HepG2 (cell line): ENCODE measurements around the gene PLCG1. TPM values are rescaled to one million over a fixed set of nuclear protein-coding genes. Genes with fewer than 3 reads are reported as not detected.
A peak's percentile ranks its signal among the peaks of the same experiment; 100 is the strongest.

Experiments
- CEBPG ChIP-seq: IDR thresholded peaks from 2 replicates; pipeline ENCODE4 v1.6.1; 2016
- DNMT1 ChIP-seq: sonication (generic); formaldehyde crosslinking; IDR thresholded peaks from 2 replicates; pipeline ENCODE4 v1.5.1; 2020; ENCODE audit warnings: mild to moderate bottlenecking, missing genetic modification reagents
- ERF ChIP-seq: IDR thresholded peaks from 2 replicates; pipeline ENCODE4 v1.6.1; 2018; ENCODE audit warnings: missing biosample characterization, missing genetic modification reagents
- KDM6A ChIP-seq: IDR thresholded peaks from 2 replicates; pipeline ENCODE4 v1.6.1; 2016; ENCODE audit warnings: low read depth
- ONECUT2 ChIP-seq: sonication (generic); formaldehyde crosslinking; IDR thresholded peaks from 2 replicates; pipeline ENCODE4 v1.4.0; 2020; ENCODE audit warnings: missing genetic modification reagents
- SPEN ChIP-seq: sonication (generic); formaldehyde crosslinking; IDR thresholded peaks from 2 replicates; pipeline ENCODE4 v1.5.1; 2020; ENCODE audit warnings: low read depth, mild to moderate bottlenecking, missing genetic modification reagents
- ZNF792 ChIP-seq: IDR thresholded peaks from 2 replicates; pipeline ENCODE4 v1.6.1; 2016
- polyA plus RNA-seq, 8 experiments: library from polyadenylated mRNA; depleted of rRNA in 3 of 8; stranded (reverse) in 7 of 8; unstranded in 1 of 8; fragments of >200 nt; fragmentation: Illumina TruSeq in 4 of 8; extraction: Trizol in 4 of 8; gene quantifications; 2 replicates each; pipeline versions ENCODE4 v1.2.1 to v1.2.3, GENCODE V29; 2011 to 2016; ENCODE audit warnings: low read depth in 4 of 8, missing spikeins in 1 of 8, mixed read lengths in 1 of 8; ENCODE audit not compliant: insufficient read depth in 1 of 8
- total RNA-seq, 5 experiments: library from RNA; depleted of rRNA; stranded (reverse); fragments of >200 nt; fragmentation: Illumina TruSeq; extraction: Trizol; gene quantifications; 2 replicates each; pipeline ENCODE4 v1.2.3, GENCODE V29; 2016; ENCODE audit warnings: low read depth in 1 of 5
- TF ChIP-seq, protein P1 (sequence below): sonication (generic); formaldehyde crosslinking; IDR thresholded peaks from 2 replicates; pipeline ENCODE4 v1.8.1; 2023; ENCODE audit warnings: mild to moderate bottlenecking, inconsistent platforms, moderate library complexity, missing genetic modification reagents, borderline replicate concordance
- TF ChIP-seq, protein P2 (sequence below): sonication (generic); formaldehyde crosslinking; IDR thresholded peaks from 2 replicates; pipeline ENCODE4 v1.5.1; 2020; ENCODE audit warnings: missing genetic modification reagents, mild to moderate bottlenecking, borderline replicate concordance
- TF ChIP-seq, protein P3 (sequence below): sonication (generic); formaldehyde crosslinking; IDR thresholded peaks from 2 replicates; pipeline ENCODE4 v1.4.0; 2020; ENCODE audit warnings: mild to moderate bottlenecking, missing genetic modification reagents
- TF ChIP-seq, protein P4 (sequence below): sonication (generic); formaldehyde crosslinking; IDR thresholded peaks from 2 replicates; pipeline ENCODE4 v1.9.0; 2021; ENCODE audit warnings: missing genetic modification reagents, borderline replicate concordance
- TF ChIP-seq, protein P5 (sequence below): sonication (generic); formaldehyde crosslinking; IDR thresholded peaks from 2 replicates; pipeline ENCODE4 v1.4.0; 2020; ENCODE audit warnings: missing genetic modification reagents

Gene PLCG1
- total and polyA plus RNA-seq, 2 of the 13 experiments (the other 11 are each of a cell fraction or from before 2014, with no cell fraction given) = 85.3 to 158 TPM

DNA sequence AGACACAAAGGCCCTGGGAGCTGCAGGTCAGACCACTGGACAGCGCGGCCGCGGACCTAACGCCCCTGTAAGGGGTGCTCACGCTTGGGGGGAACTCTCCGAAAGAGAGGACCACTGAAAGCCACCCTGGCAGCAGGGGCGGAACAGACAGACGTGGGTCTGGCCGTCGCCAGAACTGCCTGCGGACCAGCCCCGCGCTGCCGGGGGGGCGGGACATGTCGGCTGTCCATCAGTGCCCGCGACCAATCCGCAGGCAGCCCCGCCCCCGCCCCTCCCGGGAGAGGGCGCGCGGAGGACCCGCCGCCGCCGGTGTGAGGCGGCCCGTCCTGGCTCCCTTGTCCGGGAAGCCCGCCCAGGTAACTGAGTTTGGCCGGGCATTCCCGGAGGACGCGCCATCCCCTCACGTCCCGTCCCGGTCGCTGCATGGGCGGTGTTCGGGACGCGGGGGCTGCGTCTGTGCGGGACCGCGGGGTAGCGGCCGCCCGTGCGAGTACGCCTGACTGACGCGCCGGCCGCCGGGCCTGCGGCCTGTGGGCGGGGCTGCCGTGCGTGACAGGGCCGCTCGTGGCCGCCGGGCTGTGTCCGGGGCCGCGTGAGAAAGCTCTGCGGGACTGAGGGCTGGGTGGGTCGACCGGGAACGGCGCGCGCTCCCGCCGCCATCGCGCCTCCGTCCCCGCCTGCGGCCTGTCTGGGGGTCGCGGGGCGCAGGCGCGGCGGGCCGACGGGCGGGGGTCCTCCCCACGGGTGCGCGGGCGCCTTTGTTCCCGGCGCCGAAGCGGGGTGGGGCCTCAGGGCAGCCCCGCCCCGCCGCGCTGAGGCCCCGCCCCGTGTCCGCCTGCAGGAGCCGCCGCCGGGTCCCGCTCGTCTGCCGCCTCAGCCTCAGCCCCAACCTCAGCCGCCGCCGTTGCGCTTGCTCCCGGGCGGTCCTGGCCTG lies at the start of gene PLCG1 (continued):
- TF ChIP-seq, protein P1, sequence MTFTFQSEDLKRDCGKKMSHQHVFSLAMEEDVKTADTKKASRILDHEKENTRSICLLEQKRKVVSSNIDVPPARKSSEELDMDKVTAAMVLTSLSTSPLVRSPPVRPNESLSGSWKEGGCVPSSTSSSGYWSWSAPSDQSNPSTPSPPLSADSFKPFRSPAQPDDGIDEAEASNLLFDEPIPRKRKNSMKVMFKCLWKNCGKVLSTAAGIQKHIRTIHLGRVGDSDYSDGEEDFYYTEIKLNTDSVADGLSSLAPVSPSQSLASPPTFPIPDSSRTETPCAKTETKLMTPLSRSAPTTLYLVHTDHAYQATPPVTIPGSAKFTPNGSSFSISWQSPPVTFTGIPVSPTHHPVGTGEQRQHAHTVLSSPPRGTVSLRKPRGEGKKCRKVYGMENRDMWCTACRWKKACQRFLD (CRISPR knock-in tag) = peak; percentile 78
- TF ChIP-seq KDM6A (CRISPR knock-in tag) = no peak
- no peak for TF ChIP-seq ONECUT2 (CRISPR knock-in tag)
- peak; percentile 83 for TF ChIP-seq ERF (CRISPR knock-in tag)
- no peak for TF ChIP-seq CEBPG (CRISPR knock-in tag)
- TF ChIP-seq, protein P2, sequence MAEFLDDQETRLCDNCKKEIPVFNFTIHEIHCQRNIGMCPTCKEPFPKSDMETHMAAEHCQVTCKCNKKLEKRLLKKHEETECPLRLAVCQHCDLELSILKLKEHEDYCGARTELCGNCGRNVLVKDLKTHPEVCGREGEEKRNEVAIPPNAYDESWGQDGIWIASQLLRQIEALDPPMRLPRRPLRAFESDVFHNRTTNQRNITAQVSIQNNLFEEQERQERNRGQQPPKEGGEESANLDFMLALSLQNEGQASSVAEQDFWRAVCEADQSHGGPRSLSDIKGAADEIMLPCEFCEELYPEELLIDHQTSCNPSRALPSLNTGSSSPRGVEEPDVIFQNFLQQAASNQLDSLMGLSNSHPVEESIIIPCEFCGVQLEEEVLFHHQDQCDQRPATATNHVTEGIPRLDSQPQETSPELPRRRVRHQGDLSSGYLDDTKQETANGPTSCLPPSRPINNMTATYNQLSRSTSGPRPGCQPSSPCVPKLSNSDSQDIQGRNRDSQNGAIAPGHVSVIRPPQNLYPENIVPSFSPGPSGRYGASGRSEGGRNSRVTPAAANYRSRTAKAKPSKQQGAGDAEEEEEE (CRISPR knock-in tag) = no peak
- TF ChIP-seq, protein P3, sequence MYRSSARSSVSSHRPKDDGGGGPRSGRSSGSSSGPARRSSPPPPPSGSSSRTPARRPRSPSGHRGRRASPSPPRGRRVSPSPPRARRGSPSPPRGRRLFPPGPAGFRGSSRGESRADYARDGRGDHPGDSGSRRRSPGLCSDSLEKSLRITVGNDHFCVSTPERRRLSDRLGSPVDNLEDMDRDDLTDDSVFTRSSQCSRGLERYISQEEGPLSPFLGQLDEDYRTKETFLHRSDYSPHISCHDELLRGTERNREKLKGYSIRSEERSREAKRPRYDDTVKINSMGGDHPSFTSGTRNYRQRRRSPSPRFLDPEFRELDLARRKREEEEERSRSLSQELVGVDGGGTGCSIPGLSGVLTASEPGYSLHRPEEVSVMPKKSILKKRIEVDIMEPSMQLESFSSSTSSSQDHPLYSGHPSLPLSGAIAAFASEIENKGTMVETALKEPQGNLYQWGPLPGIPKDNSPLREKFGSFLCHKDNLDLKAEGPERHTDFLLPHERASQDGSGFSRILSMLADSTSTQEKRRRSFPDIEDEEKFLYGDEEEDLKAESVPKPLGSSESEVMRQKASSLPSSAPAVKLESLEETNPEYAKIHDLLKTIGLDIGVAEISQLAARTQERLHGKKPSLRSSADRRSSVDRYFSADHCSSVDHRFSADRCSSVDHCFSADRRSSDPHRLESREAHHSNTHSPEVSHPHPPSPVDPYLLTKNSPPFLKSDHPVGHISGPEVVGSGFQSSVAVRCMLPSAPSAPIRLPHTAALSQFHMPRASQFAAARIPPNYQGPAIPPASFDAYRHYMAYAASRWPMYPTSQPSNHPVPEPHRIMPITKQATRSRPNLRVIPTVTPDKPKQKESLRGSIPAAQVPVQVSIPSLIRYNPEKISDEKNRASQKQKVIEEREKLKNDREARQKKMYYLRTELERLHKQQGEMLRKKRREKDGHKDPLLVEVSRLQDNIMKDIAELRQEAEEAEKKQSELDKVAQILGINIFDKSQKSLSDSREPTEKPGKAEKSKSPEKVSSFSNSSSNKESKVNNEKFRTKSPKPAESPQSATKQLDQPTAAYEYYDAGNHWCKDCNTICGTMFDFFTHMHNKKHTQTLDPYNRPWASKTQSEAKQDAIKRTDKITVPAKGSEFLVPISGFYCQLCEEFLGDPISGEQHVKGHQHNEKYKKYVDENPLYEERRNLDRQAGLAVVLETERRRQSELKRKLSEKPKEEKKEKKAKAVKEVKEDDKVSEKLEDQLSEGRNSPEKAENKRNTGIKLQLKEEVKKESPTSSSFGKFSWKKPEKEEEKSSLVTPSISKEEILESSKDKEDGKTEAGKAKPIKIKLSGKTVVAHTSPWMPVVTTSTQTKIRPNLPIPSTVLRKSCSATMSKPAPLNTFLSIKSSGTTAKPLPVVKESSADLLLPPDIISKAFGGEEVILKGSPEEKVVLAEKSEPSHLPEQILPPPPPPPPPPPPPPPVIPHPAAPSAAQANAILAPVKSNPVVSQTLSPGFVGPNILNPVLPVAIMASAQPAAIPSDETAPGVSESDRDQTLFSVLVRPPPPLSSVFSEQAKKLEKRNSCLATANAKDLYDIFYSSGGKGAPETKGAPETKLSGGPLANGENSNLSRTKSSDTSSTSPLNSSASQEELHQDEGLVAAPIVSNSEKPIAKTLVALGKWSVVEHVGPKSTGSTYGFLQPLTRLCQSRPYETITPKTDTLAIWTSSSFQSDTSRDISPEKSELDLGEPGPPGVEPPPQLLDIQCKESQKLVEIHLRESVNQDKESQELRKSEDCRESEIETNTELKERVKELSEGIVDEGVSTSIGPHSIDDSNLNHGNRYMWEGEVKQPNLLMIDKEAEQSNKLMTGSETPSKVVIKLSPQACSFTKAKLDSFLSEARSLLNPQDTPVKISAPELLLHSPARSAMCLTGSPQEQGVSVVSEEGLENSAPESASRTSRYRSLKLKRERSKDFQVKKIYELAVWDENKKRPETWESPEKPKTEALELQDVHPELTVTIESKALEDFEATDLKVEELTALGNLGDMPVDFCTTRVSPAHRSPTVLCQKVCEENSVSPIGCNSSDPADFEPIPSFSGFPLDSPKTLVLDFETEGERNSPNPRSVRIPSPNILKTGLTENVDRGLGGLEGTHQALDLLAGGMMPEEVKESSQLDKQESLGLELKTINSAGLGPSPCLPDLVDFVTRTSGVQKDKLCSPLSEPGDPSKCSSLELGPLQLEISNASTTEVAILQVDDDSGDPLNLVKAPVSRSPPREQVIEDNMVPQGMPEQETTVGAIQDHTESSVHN (CRISPR knock-in tag) = no peak
- TF ChIP-seq DNMT1 = peak; percentile 95
- TF ChIP-seq, protein P4, sequence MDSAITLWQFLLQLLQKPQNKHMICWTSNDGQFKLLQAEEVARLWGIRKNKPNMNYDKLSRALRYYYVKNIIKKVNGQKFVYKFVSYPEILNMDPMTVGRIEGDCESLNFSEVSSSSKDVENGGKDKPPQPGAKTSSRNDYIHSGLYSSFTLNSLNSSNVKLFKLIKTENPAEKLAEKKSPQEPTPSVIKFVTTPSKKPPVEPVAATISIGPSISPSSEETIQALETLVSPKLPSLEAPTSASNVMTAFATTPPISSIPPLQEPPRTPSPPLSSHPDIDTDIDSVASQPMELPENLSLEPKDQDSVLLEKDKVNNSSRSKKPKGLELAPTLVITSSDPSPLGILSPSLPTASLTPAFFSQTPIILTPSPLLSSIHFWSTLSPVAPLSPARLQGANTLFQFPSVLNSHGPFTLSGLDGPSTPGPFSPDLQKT (CRISPR knock-in tag) = no peak; the same call in 1 of the 2 replicates
- TF ChIP-seq, protein P5, sequence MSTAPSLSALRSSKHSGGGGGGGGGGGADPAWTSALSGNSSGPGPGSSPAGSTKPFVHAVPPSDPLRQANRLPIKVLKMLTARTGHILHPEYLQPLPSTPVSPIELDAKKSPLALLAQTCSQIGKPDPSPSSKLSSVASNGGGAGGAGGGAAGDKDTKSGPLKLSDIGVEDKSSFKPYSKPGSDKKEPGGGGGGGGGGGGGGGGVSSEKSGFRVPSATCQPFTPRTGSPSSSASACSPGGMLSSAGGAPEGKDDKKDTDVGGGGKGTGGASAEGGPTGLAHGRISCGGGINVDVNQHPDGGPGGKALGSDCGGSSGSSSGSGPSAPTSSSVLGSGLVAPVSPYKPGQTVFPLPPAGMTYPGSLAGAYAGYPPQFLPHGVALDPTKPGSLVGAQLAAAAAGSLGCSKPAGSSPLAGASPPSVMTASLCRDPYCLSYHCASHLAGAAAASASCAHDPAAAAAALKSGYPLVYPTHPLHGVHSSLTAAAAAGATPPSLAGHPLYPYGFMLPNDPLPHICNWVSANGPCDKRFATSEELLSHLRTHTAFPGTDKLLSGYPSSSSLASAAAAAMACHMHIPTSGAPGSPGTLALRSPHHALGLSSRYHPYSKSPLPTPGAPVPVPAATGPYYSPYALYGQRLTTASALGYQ = peak; percentile 88
- peak; percentile 72 for TF ChIP-seq SPEN (CRISPR knock-in tag)
- TF ChIP-seq ZNF792 (CRISPR knock-in tag) = peak; percentile 30; the same call in 1 of the 2 replicates
